ENCODE measurements around the gene FGF18.

- TF ChIP-seq CTCF (conservative IDR thresholded peaks at IDR 0.05; ENCODE audit: low read depth in 2 of 2) (no peak), EZH2 (IDR thresholded peaks at IDR 0.05; ENCODE audit: low read depth, unreplicated experiment) (no peak)
Observed at GRCh38 chr5:171391996-171392577, 27.4 kb upstream of the FGF18 start.
